ENCODE data around the gene IRF2BP1.
A peak's percentile ranks its signal among the peaks of the same experiment; 100 is the strongest.
"Not testable (repeated sequence)": the region's sequence is repeated elsewhere in the genome, so short reads cannot be mapped to it uniquely, and the experiment has no call there.

Gene IRF2BP1

DNA sequence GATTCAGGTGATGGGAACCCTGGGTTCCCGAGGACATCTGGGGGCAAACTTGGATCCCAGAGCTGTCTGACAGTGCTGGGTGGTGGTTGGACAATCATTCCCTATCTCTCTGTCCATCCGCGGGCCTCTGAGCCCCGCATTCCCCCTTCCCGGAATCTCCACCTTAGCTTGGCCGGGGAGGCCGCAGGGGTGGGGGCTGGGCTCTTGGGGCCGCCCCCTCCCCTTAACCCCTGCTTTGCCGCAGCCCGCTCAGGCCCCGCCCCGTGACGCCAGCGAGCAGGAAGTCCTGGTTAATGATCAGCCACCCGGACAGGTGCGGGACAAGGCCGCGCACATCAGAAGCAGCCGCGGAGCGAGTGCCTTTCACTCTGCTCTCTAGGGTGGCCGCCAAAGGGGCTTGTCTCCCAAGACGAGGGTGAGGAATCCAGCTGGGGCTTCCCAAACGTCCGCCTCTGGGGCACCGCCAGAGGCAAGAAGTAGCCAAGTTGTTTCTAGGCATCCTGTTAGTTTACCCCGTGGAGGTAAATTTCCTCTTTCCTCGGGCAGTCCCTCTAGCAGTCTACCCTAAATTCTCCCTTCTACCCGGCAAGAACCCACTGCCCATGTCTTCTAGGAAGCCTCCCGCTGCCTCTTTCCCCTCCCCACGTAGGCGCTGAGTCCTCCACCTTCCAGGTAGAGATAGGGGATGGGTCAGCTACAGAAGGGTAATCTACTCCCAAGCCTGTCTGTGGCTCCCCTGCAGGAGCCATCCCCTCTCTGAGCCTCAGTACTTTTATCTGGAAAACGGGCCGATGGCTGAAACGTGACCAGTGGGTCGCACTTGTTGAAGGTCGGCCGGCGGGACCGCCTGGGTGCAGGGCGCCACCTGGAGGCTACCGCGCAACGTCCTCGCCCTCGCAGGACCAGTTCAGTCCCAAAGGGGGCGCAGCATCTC lies 3.0 kb downstream of the IRF2BP1 start:
- H3K27ac ChIP-seq: peak overlapping the region; percentile 41
- DNase-seq (ENCODE audit: low read depth, low spot score): no peak

DNA sequence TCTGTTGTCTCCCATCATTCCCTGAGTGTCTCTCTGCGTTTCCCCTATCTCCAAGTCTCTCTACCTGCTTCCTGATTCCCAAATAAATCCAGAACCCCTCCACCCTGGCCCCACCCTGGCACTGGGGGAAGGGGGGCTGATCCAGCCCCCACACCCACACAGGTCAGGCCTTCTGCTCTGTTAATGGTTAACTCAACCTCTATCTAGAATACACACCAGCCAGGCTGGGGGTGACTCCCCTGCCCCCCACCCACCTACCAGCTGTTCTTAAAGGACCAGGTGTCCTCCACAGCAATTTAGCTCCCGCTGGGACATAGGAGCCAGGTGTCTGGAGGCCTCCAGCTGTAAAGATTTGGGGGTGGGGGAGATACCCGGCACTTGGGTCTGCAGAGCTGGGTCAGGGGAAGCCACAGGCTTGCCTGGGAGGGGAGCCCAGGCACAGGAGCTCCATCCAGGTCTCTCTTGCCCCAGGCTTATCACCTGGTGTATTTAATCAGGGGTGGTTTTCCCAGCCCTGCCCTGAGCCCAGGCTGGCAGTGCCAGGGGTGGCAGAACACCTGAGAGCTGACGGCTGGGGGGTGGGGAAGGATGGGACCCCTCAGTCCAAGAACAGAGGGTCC lies 3.9 kb downstream of the IRF2BP1 start:
- no peak for DNase-seq (ENCODE audit: low read depth, low spot score)
- no peak overlapping the region for H3K27ac ChIP-seq

DNA sequence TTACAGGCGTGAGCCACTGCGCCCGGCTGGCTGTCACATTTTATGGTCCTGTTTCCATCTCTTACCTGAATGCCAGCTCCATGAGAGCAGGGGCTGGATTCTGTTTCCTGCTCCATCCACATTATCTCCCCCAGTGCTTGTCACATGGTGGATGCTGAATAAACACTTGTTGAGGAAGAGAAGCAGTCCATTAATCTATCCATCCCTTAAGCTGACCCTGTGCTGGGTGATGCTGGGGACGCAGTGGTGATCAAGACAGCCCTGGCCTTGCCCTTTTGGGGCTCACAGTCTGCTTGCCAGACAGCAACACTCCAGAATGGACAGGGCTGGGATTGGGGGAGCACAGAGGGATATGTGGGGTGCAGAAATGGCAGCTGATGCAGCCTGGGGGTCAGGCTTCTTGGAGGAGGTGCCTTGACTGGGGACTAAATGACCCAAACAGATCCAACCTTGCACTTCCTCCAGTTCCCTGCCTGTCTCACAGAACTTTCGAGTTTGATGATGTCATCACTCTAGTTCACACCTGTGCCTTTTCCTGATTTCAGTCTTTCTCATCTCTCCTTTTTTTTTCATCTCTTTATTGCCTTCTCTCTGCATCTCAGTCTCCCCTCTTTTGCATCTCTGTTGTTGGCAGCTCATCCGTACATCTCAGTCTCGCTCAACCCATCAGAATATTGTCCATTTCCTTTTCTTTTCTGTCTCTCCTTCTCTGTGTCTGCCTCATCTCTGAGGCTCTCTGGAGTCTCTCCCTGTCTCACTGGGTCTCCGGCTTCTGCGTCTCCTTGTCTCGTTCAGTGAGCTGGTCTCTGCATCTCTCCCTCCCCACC lies 4.6 kb downstream of the IRF2BP1 start:
- H3K27ac ChIP-seq: no peak overlapping the region
- no peak for DNase-seq (ENCODE audit: low read depth, low spot score)

- no peak overlapping the region for H3K27ac ChIP-seq
- no peak for DNase-seq (ENCODE audit: low read depth, low spot score)
Measured at GRCh38 chr19:45879971-45880370, 6.0 kb downstream of the IRF2BP1 start.

GRCh38 chr19:45879055-45879454 lies 6.9 kb downstream of the IRF2BP1 start:
- no peak overlapping the region for H3K27ac ChIP-seq
- no peak for DNase-seq (ENCODE audit: low read depth, low spot score)

GRCh38 chr19:45878043-45878794 lies 7.7 kb downstream of the IRF2BP1 start:
- no peak for DNase-seq (ENCODE audit: low read depth, low spot score)
- H3K27ac ChIP-seq: no peak overlapping the region

- DNase-seq (ENCODE audit: low read depth, low spot score): no peak
- no peak overlapping the region for H3K27ac ChIP-seq
Measured at GRCh38 chr19:45876411-45877197, 9.3 kb downstream of the IRF2BP1 start.

GRCh38 chr19:45876161-45876410 lies 9.9 kb downstream of the IRF2BP1 start:
- no peak for DNase-seq (ENCODE audit: low read depth, low spot score)
- H3K27ac ChIP-seq: no peak overlapping the region

GRCh38 chr19:45874620-45874966 lies 11.3 kb downstream of the IRF2BP1 start:
- no peak for DNase-seq (ENCODE audit: low read depth, low spot score)
- no peak overlapping the region for H3K27ac ChIP-seq

DNA sequence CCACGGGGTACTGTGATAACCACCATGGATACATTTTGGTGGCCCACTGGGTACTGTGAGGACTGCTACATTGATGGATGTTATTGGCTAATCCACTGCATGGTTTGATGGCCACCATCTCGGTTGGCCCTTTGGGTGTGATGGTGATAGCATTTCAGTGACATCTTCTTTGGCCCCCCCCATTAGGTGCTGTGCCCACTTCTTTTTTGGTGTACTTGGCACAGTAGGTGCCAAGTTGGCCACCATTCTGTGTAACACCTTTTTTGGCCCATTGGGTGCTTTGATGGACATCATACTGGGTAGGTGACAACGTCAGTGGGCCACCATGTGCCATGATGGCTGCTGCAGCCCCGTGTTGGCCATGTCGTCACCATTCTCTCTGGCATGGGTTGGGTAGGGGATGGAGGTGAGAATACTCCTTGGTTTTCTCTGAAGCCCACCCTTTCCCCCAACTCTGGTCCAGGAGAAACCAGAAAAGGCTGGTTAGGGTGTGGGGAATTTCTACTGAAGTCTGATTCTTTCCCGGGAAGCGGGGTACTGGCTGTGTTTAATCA lies 12.6 kb downstream of the IRF2BP1 start:
- H3K27ac ChIP-seq: no peak overlapping the region
- no peak for DNase-seq (ENCODE audit: low read depth, low spot score)

DNA sequence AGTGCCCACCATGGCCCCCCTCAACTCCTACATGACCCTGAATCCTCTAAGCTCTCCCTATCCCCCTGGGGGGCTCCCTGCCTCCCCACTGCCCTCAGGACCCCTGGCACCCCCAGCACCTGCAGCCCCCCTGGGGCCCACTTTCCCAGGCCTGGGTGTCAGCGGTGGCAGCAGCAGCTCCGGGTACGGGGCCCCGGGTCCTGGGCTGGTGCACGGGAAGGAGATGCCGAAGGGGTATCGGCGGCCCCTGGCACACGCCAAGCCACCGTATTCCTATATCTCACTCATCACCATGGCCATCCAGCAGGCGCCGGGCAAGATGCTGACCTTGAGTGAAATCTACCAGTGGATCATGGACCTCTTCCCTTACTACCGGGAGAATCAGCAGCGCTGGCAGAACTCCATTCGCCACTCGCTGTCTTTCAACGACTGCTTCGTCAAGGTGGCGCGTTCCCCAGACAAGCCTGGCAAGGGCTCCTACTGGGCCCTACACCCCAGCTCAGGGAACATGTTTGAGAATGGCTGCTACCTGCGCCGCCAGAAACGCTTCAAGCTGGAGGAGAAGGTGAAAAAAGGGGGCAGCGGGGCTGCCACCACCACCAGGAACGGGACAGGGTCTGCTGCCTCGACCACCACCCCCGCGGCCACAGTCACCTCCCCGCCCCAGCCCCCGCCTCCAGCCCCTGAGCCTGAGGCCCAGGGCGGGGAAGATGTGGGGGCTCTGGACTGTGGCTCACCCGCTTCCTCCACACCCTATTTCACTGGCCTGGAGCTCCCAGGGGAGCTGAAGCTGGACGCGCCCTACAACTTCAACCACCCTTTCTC lies 13.6 kb downstream of the IRF2BP1 start:
- DNase-seq (ENCODE audit: low read depth, low spot score): no peak
- no peak overlapping the region for H3K27ac ChIP-seq

DNA sequence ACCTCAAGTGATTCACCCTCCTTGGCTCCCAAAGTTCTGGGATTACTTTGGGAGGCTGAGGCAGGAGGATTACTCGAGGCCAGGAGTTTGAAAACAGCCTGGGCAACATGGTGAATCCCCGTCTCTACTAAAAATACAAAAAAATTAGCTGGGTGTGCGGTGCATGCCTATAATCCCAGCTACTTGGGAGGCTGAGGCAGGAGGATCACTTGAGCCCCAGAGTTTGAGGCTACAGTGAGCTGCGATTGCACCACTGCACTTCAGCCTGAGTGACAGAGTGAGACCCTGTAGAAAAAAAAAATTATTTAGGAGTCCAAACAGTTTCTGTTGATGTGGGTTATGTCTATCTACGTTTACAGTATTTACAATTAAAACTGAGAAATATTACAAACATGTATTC lies 15.1 kb downstream of the IRF2BP1 start:
- DNase-seq (ENCODE audit: low read depth, low spot score): no peak
- no peak overlapping the region for H3K27ac ChIP-seq

DNA sequence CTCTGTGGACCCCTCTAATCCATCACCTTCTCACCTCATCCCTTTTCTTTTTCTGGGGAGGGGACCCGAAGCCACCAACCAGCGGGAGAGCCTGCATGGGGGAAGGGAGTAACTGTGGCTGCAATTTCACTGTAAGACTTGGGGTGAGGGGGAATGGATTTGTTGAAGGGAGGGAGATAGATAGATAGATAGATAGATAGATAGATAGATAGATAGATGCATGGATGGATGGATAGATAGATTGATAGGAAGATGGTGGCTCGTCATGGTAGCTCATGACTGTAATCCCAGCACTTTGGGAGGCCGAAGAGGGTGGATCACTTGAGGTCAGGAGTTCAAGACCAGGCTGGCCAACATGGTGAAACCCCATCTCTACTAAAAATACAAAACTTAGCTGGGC lies 18.7 kb downstream of the IRF2BP1 start:
- DNase-seq (ENCODE audit: low read depth, low spot score); H3K27ac ChIP-seq: not testable (repeated sequence)

DNA sequence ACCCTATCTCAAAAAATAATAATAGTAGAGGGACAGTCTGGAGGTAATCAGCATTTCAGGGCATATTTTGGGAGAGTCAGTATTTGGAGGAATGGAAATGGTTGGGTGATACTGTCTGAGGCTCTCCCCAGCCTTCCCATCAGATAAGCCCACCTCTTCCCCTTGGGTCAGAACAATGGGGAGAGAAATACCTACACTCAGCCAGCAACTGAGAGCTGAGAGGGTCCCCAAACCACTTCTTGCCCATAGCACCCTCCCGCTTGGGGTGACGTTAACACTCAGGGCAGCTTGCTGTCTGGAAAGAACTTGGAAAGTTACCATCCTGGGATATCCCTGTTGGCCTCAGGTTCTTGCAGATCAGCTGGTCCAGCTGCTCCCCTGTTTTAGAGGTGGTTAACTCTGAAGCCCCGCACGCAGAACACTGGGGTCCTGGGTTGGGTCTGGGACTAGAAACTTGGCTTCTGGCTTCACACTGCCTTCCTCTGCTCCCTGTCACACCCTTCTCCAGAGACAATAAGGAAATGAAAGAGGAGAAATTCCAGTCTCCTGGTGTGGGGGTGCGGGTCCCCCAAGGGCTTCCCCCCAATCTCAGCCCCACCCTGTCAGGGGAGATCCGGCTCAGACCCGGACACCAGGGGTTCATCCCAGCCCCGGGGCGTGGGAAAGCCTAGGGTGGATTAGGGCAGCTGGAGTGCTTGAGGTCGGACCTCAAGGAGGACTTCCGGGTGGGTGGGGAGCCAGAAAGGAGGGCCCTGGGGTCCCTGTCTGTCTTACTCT lies 19.4 kb downstream of the IRF2BP1 start:
- DNase-seq (ENCODE audit: low read depth, low spot score): no peak
- no peak overlapping the region for H3K27ac ChIP-seq

- DNase-seq (ENCODE audit: low read depth, low spot score): no peak
- no peak overlapping the region for H3K27ac ChIP-seq
Measured at GRCh38 chr19:45865269-45865948, 20.5 kb downstream of the IRF2BP1 start.

GRCh38 chr19:45864629-45865082 lies 21.3 kb downstream of the IRF2BP1 start:
- H3K27ac ChIP-seq: no peak overlapping the region
- no peak for DNase-seq (ENCODE audit: low read depth, low spot score)
